Naive thymus-derived CD4-positive, alpha-beta T cell (primary cell): ENCODE results near the gene TMEM120B. TPM values are rescaled to one million over a fixed set of nuclear protein-coding genes. Genes with fewer than 3 reads are reported as not detected.

Experiments
- ATAC-seq: fragments of 150-1000 bp; cut with Tn5 transposase; 2 replicates; pipeline ENCODE4 v1.10.0; 2021; ENCODE audit warnings: mild to moderate bottlenecking, moderate library complexity
- CTCF ChIA-PET: fragments of 350-600 bp; sonication (Branson Sonifier 250); formaldehyde crosslinking; loops from one replicate; lab custom pipeline; 2021; ENCODE audit warnings: antibody characterized with exemption; lab: Charles Lee
- POLR2A ChIA-PET: fragments of 350-600 bp; sonication (Branson Sonifier 250); formaldehyde crosslinking; loops from one replicate; lab custom pipeline; 2021; ENCODE audit warnings: antibody characterized with exemption, inconsistent platforms; lab: Charles Lee
- DNase-seq, 9 donors: peaks; one replicate each; pipeline versions ENCODE4 v3.0.0 to v3.0.0-alpha.2; 2020 to 2022; ENCODE audit warnings: mixed read lengths in 1 of 9
- H3K27ac ChIP-seq: one replicate; pipeline ENCODE4 v1.7.0; 2013; ENCODE audit warnings: mild to moderate bottlenecking, low read depth, low read length, moderate library complexity
- H3K27me3 ChIP-seq, 2 donors: one replicate each; pipeline ENCODE4 v1.7.0; 2013; ENCODE audit warnings: low read length in 2 of 2, mild to moderate bottlenecking in 2 of 2, moderate library complexity in 2 of 2; ENCODE audit not compliant: control insufficient read depth in 2 of 2, insufficient read depth in 2 of 2
- H3K36me3 ChIP-seq, 3 experiments: 1 replicate in 2 of 3; 2 replicates in 1 of 3; pipeline ENCODE4 v1.7.0; 2013; ENCODE audit warnings: low read length in 3 of 3, mild to moderate bottlenecking in 3 of 3, moderate library complexity in 1 of 3; ENCODE audit not compliant: insufficient read depth in 3 of 3, control insufficient read depth in 2 of 3
- H3K4me1 ChIP-seq, 2 donors: one replicate each; pipeline ENCODE4 v1.7.0; 2013; ENCODE audit warnings: low read length in 2 of 2, mild to moderate bottlenecking in 2 of 2, moderate library complexity in 1 of 2; ENCODE audit not compliant: control insufficient read depth in 2 of 2, insufficient read depth in 2 of 2
- H3K4me3 ChIP-seq: 2 replicates; pipeline ENCODE4 v1.7.0; 2013; ENCODE audit warnings: mild to moderate bottlenecking, low read length
- H3K9me3 ChIP-seq, 3 experiments: 1 replicate in 2 of 3; 2 replicates in 1 of 3; pipeline ENCODE4 v1.7.0; 2013; ENCODE audit warnings: low read length in 3 of 3; ENCODE audit not compliant: control insufficient read depth in 2 of 3
- H3K27ac Mint-ChIP-seq, 9 donors: one replicate each; pipeline ENCODE4 v1.8.0; 2020 to 2022; ENCODE audit warnings: mixed read lengths in 9 of 9, mild to moderate bottlenecking in 8 of 9, moderate library complexity in 5 of 9, inconsistent platforms in 2 of 9
- H3K27me3 Mint-ChIP-seq, 5 donors: one replicate each; pipeline ENCODE4 v1.8.0; 2021 to 2022; ENCODE audit warnings: mixed read lengths in 5 of 5, mild to moderate bottlenecking in 1 of 5
- H3K36me3 Mint-ChIP-seq, 5 donors: one replicate each; pipeline ENCODE4 v1.8.0; 2020 to 2022; ENCODE audit warnings: mixed read lengths in 5 of 5, mild to moderate bottlenecking in 3 of 5, inconsistent platforms in 1 of 5
- H3K4me1 Mint-ChIP-seq, 7 donors: one replicate each; pipeline ENCODE4 v1.8.0; 2020 to 2022; ENCODE audit warnings: mixed read lengths in 7 of 7, mild to moderate bottlenecking in 3 of 7, inconsistent platforms in 1 of 7
- H3K4me3 Mint-ChIP-seq, 10 donors: one replicate each; pipeline ENCODE4 v1.8.0; 2020 to 2022; ENCODE audit warnings: mild to moderate bottlenecking in 10 of 10, mixed read lengths in 10 of 10, moderate library complexity in 6 of 10, inconsistent platforms in 2 of 10
- H3K9me3 Mint-ChIP-seq, 11 donors: one replicate each; pipeline ENCODE4 v1.8.0; 2020 to 2022; ENCODE audit warnings: mixed read lengths in 11 of 11, mild to moderate bottlenecking in 4 of 11, inconsistent platforms in 1 of 11, moderate library complexity in 1 of 11
- intact Hi-C, 2 donors: fragments of 100-400 bp; cut with micrococcal nuclease; formaldehyde crosslinking; loops; one replicate each; pipeline ENCODE4 v1.15.1; 2023
- polyA plus RNA-seq, 2 donors: library from polyadenylated mRNA; unstranded; fragments of 300-500 nt; fragmentation: Illumina TruSeq; gene quantifications; one replicate each; pipeline ENCODE4 v1.2.3, GENCODE V29; 2021
- total RNA-seq, 6 experiments: library from RNA in 5 of 6; stranded (reverse) in 5 of 6; gene quantifications; 1 replicate in 5 of 6; 2 replicates in 1 of 6; pipeline ENCODE4 v1.2.3 and lab custom pipeline; 2021 to 2026

Gene TMEM120B
- total and polyA plus RNA-seq, 7 experiments from 2014 or later, result 1.3 to 14.3 (median 8.9) TPM

DNA sequence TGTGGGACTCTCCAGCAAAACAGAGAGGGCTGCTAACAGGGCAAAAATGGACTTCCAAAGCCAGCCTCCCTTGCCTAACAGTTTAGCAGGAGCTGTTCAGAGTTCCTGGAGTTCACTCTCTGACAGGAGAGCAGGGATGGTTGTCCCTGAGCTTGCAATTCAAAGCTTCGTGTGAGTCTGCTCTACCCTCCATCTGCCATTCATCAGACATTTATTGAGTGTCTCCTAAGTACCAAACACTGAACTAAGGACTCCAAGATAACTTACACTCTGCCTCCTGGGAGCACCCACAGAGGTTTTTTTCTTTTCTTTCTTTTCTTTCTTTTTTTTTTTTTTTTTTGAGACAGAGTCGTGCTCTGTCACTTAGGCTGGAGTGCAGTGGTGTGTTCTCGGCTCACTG lies 52.3 kb downstream of the TMEM120B start:
- ChIA-PET POLR2A (interaction anchor here (0.6 kb wide), 1 partner anchor 60 kb away, joined by 3 read pairs; no protein-coding TSS in a partner anchor), CTCF (interaction anchor here (0.8 to 1.7 kb wide), 3 partner anchors 8 to 29 kb away, joined by 3 to 6 read pairs (median 4); no protein-coding TSS in a partner anchor)
- Mint-ChIP-seq H3K4me3 (no peak overlapping the region), H3K27ac (no peak overlapping the region), H3K4me1 (peaks cover 0 to 4% (median 0%) of the 10 kb centered on the region in 7 donors), H3K9me3 (no peaks in the 10 kb centered on the region), H3K36me3 (peaks cover 0 to 3% (median 0%) of the 10 kb centered on the region in 5 donors), H3K27me3 (no peaks in the 10 kb centered on the region)
- ATAC-seq, result no peak
- DNase-seq, result no peak
- no peaks in the 10 kb centered on the region for H3K27me3 ChIP-seq
- H3K36me3 ChIP-seq, result no peaks in the 10 kb centered on the region
- intact Hi-C loops, result no loop called here
- H3K4me1 ChIP-seq, result no peaks in the 10 kb centered on the region
- no peaks in the 10 kb centered on the region for H3K9me3 ChIP-seq
- H3K4me3 ChIP-seq, result no peak overlapping the region
- H3K27ac ChIP-seq, result no peak overlapping the region

DNA sequence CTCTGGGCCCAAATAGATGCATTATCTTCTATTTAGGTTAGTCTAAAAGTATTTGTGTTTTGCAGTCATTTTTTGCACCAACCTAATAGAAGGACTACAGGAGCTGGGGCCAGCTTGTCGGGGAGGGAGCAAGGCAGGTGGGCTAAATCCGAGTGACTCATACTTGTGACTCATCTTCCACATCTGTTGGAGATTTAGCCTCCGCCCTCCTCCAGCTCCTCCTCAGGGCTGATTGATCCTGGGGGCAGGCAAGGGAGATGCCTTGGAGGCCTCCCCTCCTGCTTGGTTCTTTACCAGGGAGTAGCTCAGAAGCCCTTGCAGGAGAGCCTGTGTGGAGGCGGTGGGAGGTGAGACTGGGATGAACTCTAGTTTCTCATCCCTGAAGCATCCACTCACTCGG lies 53.0 kb downstream of the TMEM120B start:
- no peak overlapping the region for H3K27ac ChIP-seq
- intact Hi-C loops, result no loop called here
- H3K9me3 ChIP-seq, result no peaks in the 10 kb centered on the region
- Mint-ChIP-seq H3K4me3 (no peak overlapping the region), H3K4me1 (peaks cover 0 to 4% (median 0%) of the 10 kb centered on the region in 7 donors), H3K27me3 (no peaks in the 10 kb centered on the region), H3K36me3 (peaks cover 0 to 3% (median 0%) of the 10 kb centered on the region in 5 donors), H3K27ac (no peak overlapping the region), H3K9me3 (no peaks in the 10 kb centered on the region)
- CTCF ChIA-PET, result interaction anchor here (1.7 kb wide), 1 partner anchor 29 kb away, joined by 6 read pairs; no protein-coding TSS in a partner anchor
- ATAC-seq, result no peak
- no peaks in the 10 kb centered on the region for H3K36me3 ChIP-seq
- DNase-seq, result no peak
- H3K27me3 ChIP-seq, result no peaks in the 10 kb centered on the region
- POLR2A ChIA-PET, result interaction anchor here (0.6 to 1.0 kb wide), 3 partner anchors 26 to 178 kb away, joined by 3 read pairs; no protein-coding TSS in a partner anchor
- no peak overlapping the region for H3K4me3 ChIP-seq
- H3K4me1 ChIP-seq, result no peaks in the 10 kb centered on the region

GRCh38 chr12:121766290-121767039 lies 53.9 kb downstream of the TMEM120B start:
- H3K4me1 Mint-ChIP-seq, result peaks cover 0 to 4% (median 0%) of the 10 kb centered on the region in 7 donors
- no peak for ATAC-seq
- no peaks in the 10 kb centered on the region for H3K9me3 Mint-ChIP-seq
- Histone ChIP-seq H3K4me1 (no peaks in the 10 kb centered on the region), H3K9me3 (no peaks in the 10 kb centered on the region), H3K36me3 (no peaks in the 10 kb centered on the region), H3K4me3 (no peak overlapping the region), H3K27ac (no peak overlapping the region), H3K27me3 (no peaks in the 10 kb centered on the region)
- peak overlapping the region in 1 of 9 donors; percentile 41 for H3K27ac Mint-ChIP-seq
- DNase-seq, result no peak
- peaks cover 0 to 3% (median 0%) of the 10 kb centered on the region in 5 donors for H3K36me3 Mint-ChIP-seq
- intact Hi-C loops, result no loop called here
- no peaks in the 10 kb centered on the region for H3K27me3 Mint-ChIP-seq
- CTCF ChIA-PET, result interaction anchor here (0.5 kb wide), 1 partner anchor 156 kb away, joined by 3 read pairs; no protein-coding TSS in a partner anchor
- no peak overlapping the region for H3K4me3 Mint-ChIP-seq
- POLR2A ChIA-PET, result interaction anchor here (0.6 to 1.0 kb wide), 4 partner anchors 25 to 227 kb away, joined by 3 read pairs; no protein-coding TSS in a partner anchor

DNA sequence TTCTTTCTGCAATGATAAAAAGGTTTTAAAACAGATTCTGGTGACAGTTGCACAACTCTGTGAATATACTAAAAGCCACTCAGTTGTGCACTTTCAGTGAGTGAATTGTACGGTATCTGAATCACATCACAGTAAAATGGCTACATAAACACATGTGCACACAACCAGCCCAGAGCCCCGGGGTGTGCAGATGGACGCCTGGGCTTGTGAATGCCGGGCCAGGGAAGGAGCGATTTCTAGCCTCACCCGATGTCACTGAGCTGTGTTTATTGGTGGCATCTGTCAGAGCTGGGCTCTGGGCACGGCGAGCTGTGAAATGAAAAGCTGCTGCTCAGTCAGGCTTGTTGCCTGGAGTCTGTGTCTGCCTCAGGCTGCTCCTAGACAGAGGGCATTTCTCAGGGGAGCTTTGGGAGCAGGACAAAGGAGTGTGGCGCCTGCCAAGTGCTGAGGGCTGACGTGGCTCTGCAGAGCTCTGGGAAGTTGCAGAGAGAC lies 55.0 kb downstream of the TMEM120B start:
- ATAC-seq (no peak), DNase-seq (no peak)
- H3K27me3 ChIP-seq, result no peaks in the 10 kb centered on the region
- intact Hi-C loops, result no loop called here
- Mint-ChIP-seq H3K27me3 (no peaks in the 10 kb centered on the region), H3K4me1 (no peaks in the 10 kb centered on the region), H3K36me3 (peaks cover 0 to 3% (median 0%) of the 10 kb centered on the region in 5 donors), H3K4me3 (no peak overlapping the region), H3K9me3 (no peaks in the 10 kb centered on the region), H3K27ac (no peak overlapping the region)
- H3K4me3 ChIP-seq, result no peak overlapping the region
- ChIA-PET CTCF (interaction anchor here (0.7 kb wide), 1 partner anchor 66 kb away, joined by 5 read pairs; no protein-coding TSS in a partner anchor), POLR2A (no interaction called here)
- H3K9me3 ChIP-seq, result no peaks in the 10 kb centered on the region
- no peaks in the 10 kb centered on the region for H3K4me1 ChIP-seq
- no peaks in the 10 kb centered on the region for H3K36me3 ChIP-seq
- no peak overlapping the region for H3K27ac ChIP-seq

DNA sequence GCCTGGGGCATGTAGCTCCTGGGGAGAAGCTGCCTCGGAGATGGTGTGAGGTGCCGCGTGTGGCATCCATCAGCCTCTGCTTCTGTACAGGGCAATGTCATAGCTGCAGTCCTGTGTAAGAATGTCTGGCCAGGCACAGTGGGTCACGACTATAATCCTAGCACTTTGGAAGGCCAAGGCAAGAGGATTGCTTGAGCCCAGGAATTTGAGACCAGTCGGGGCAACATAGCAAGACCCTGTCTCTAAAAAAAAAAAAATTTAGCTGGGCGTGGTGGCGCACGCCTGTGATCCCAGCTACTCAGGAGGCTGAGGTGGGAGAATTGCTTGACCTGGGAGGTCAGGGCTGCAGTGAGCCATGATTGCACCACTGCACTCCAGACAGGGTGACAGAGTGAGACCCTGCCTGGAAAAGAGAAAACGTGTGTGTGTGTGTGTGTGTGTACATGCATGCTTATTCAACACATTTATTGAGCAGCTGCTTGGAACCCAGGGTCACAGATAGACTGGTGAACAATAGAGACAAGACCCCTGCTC lies 56.8 kb downstream of the TMEM120B start:
- intact Hi-C loops, result no loop called here
- H3K36me3 Mint-ChIP-seq, result no peaks in the 10 kb centered on the region
- peak overlapping the region in 1 of 9 donors; percentile 72 for H3K27ac Mint-ChIP-seq
- ChIA-PET CTCF (interaction anchor here (0.5 to 1.2 kb wide), 3 partner anchors 25 to 74 kb away, joined by 3 to 5 read pairs (median 4); no protein-coding TSS in a partner anchor), POLR2A (no interaction called here)
- H3K27ac ChIP-seq, result no peak overlapping the region
- H3K4me1 Mint-ChIP-seq, result peaks cover 0 to 11% (median 7%) of the 10 kb centered on the region in 7 donors
- H3K27me3 Mint-ChIP-seq, result no peaks in the 10 kb centered on the region
- H3K36me3 ChIP-seq, result no peaks in the 10 kb centered on the region
- ATAC-seq, result no peak
- H3K4me3 Mint-ChIP-seq, result no peak overlapping the region
- no peak overlapping the region for H3K4me3 ChIP-seq
- H3K27me3 ChIP-seq, result no peaks in the 10 kb centered on the region
- H3K9me3 ChIP-seq, result no peaks in the 10 kb centered on the region
- peaks cover 7 to 8% of the 10 kb centered on the region in 2 donors for H3K4me1 ChIP-seq
- DNase-seq, result no peak
- H3K9me3 Mint-ChIP-seq, result no peaks in the 10 kb centered on the region

GRCh38 chr12:121769831-121770301 lies 57.3 kb downstream of the TMEM120B start:
- ChIA-PET POLR2A (no interaction called here), CTCF (interaction anchor here (0.5 to 0.8 kb wide), 2 partner anchors 25 to 49 kb away, joined by 4 to 5 read pairs; no protein-coding TSS in a partner anchor)
- H3K36me3 ChIP-seq, result no peaks in the 10 kb centered on the region
- ATAC-seq (no peak), DNase-seq (no peak)
- Mint-ChIP-seq H3K27ac (peak overlapping the region in 1 of 9 donors; percentile 72), H3K27me3 (no peaks in the 10 kb centered on the region), H3K4me1 (peaks cover 0 to 11% (median 7%) of the 10 kb centered on the region in 7 donors), H3K9me3 (no peaks in the 10 kb centered on the region), H3K4me3 (no peak overlapping the region), H3K36me3 (no peaks in the 10 kb centered on the region)
- no peaks in the 10 kb centered on the region for H3K27me3 ChIP-seq
- intact Hi-C loops, result no loop called here
- no peak overlapping the region for H3K4me3 ChIP-seq
- H3K27ac ChIP-seq, result no peak overlapping the region
- H3K9me3 ChIP-seq, result no peaks in the 10 kb centered on the region
- peaks cover 7 to 8% of the 10 kb centered on the region in 2 donors for H3K4me1 ChIP-seq
